HG03139 (cell line): ENCODE results near the gene SEC31B.
A peak's percentile ranks its signal among the peaks of the same experiment; 100 is the strongest.

Experiments used
- ATAC-seq: cut with Tn5 transposase; IDR thresholded peaks from one replicate; pipeline ENCODE4 v1.9.1; 2021; ENCODE audit not compliant: unreplicated experiment

SEC31B gene

DNA sequence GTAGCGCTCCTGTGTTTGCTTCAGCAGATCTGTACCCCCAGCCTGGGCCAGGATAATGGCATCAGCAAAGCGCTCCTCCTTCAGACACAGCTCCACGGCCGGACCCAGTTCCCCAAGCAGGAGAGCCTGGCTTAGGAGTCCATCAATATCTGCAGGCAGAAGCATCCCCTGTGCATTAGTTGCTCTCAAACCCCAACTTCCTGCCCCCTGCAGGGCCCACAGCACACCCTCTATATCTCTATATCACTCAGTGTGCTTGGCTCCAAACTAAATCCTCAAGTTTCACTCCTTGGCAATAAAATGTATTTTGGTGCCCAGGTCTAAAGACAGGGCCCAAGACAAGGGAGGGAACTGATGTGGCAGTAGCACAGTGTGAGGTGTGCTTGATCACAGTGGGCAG lies 21.6 kb downstream of the SEC31B start:
- ATAC-seq = no peak

DNA sequence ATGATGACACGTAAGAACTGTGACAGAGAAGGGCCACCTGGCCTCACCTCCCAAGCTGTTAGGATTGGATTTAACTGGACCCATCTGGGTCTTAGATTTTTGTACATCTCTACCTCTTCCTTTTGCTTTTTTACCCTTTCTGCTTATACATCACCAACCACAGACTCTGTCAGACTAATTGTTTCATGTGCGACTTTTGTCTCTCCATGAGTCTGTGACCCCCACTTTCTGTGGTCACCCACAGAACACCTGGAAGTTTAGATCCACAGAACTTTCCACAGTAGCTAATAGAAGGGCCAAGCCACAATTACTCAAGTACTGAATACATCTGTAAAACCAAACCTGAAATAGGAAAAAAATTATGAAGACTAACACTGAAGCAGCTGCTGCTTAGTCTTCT lies 23.1 kb downstream of the SEC31B start:
- no peak for ATAC-seq

DNA sequence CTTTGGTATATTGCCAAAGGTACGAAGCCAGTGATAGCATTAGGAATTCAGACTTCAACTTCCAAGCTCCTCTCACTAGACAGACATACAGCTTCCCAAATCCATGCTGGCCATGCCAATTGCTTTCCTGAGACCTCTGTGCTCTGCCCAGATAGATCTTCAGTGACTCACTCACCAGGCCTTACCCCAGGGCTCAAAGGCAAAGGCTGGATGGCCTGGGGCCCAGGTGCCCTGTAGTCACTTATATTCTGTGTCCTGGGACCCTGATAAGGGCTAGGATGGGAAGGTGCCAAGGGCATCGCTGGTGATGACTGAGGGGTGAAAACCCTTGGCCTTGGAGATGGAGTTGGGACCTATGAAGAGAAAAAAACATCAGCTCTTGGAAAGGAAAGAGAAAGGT lies 29.1 kb downstream of the SEC31B start:
- ATAC-seq = no peak

DNA sequence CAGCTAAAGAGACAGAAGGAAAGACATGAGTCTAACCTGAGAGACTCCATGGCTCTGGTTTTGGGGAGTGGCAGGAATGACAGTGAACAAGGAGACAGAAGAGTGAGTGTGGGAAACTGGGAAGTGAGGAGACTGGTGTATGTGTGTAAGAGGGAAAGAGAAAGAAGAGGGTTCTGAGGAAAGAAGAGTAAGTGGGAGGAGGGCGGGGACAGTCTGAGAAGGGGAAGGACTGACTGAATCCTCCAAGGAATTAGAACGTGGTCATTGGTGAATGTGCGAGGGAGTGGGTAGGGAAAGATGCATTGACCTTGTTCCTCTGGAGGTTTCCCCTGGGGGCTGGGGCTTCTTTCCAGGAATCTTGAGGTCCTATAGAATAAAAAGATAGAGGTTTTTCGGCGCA lies 30.3 kb downstream of the SEC31B start:
- no peak for ATAC-seq

DNA sequence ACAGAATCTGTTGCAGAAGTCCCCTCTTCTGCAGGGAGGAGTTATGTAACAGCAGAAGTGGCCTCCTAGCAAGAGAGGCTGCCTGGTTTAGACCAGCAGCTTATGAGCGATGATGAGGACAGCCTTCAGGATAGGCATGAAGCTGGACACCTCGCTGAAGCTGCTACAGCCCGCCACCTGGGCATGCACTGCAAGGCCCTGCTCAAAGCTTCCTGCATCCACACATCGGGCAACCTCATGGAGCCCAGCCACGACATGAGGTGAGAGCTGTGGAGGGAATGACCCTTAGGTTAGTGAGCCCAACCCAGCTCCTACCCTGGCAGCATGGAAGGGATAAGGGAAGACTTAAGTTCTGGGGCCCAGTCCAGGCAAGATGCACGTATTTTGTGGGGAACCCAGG lies 32.1 kb downstream of the SEC31B start:
- ATAC-seq = no peak

DNA sequence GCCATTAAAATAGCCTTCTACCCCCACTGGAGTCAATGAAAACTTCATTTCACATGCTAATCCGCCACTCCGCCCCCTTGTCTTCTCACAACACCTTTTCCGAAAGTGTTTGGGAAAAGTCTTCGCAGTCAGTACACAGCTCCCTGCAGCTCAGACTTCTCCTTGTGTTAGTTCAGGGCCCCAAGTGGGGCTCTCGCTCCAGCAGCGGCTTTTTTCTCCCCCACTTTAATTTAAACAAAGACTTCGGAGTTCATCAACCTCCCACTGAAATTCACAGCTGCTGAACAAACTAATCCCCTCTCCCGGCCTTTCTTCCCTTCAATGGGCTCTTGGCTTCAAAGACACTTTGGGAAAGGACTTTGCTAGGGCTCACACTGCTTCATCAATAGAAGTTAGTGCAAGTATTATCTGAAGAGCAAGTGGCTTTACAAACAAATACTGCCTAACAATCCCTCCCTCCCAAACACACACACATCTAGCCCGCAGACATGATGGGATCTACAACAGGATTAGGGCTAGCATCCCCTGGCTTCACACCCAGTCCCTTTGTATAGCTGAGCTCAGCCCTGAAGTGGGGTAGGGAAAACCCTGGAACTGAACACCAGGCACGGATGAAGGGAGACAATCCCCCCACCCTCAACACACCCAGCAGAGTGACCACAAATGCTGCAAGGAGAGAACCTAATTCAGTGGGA lies 33.7 kb downstream of the SEC31B start:
- no peak for ATAC-seq

DNA sequence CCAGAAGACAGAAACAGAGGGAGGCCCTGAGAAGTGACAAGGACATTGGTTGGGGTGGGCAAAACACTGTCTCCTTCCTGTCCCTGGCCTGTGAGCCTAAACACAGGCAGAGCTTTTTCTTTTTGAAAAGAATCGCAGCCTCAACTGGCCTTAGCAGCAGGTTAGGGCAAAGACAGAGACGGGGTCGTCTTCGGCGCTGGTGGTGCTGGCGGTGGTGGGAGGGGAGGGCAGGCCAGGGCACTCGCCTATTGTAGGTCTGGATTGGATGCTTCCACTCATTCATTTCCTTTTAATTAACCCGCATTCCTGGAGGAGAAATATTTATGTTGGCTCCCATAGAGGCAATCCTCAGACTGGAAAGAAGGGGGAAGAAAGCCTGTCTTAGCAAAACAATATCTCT lies 34.3 kb downstream of the SEC31B start:
- ATAC-seq = no peak

DNA sequence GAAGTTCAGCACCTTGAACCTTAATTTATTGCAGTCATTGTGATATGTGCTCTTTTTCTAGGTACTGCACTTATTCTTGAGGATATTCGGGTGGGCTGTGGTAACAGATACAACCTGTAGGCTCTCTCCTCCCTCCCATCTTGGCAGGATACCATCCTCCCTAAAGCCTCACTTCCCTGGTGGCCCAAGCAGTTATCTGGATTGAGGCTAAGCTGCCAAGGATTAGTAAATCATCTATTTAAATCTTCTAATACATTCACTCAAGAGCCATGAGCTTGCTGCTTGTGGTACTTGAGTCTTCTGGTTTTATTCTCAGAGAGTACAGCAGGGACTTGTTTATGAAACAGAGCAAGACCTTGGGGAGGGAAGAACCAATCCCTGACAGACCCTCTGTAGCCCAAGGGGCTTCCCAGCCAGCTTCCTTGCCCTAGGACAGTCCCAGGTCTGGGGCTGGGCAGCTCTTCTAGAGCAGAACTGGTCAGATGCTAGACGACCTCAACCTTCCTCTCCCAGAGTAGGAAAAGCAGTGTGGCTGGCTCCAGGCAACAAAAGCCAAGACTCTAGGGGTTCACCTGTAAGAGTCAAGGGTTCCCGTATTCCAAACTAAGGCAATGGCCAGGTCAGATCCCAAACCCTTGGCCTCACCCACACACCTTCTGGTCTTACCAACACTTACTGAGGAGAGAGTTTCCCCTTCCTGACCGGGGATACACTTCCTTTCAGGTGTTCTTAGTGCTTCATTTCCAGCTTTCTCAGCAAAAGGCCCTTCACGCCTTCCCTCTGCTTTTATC lies 35.6 kb downstream of the SEC31B start:
- no peak for ATAC-seq

- ATAC-seq = no peak
Measured at GRCh38 chr10:100482834-100483185, 36.9 kb downstream of the SEC31B start.

DNA sequence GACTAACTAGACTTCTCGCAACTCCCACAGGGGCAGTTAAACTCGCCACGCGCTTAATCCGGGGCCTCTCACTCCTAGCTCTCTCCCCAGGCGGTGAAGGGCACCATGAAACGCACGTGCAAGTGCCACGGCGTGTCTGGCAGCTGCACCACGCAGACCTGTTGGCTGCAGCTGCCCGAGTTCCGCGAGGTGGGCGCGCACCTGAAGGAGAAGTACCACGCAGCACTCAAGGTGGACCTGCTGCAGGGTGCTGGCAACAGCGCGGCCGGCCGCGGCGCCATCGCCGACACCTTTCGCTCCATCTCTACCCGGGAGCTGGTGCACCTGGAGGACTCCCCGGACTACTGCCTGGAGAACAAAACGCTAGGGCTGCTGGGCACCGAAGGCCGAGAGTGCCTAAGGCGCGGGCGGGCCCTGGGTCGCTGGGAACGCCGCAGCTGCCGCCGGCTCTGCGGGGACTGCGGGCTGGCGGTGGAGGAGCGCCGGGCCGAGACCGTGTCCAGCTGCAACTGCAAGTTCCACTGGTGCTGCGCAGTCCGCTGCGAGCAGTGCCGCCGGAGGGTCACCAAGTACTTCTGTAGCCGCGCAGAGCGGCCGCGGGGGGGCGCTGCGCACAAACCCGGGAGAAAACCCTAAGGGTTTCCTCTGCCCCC lies 37.4 kb downstream of the SEC31B start:
- ATAC-seq = no peak

- peak; percentile 98 for ATAC-seq
Measured at GRCh38 chr10:100481462-100482081, 38.1 kb downstream of the SEC31B start.

DNA sequence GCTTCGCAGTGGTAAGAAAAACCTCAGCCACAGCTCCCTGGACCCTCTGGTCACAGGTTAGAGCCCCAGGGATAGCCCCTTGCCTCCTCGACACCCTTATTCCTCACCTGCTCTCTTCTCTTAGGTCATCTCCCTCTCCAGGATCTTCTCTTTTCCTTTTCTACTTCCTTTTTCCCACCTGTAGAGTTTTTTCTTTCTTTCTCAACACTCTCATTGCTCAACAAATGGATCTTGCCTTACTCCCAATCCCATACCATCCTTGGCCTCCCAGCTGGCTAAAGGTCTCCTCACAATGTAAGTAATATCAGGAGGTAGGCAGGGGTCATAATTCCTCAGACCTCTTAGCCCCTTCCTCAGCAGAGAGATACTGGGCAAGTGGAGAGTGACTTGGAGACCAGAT lies 39.7 kb downstream of the SEC31B start:
- ATAC-seq = no peak

DNA sequence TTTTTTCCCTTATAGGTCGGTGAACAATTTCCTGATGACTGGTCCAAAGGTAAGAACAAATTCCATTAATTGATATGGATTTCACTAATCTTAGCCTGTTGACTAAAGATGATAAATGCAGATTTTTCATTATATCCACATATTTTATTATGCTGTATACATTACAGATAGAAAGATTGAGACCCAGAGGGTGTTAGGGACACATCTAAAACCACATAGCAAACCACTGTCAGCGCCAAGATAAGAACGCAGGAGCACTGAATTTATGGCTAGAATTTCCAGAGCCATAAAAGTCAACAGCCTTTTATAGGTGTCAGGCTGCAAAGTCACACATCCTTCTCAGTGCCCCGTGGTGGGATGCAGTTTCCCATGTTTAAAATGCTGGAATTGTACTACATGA lies 40.6 kb downstream of the SEC31B start:
- ATAC-seq = no peak

GRCh38 chr10:100477970-100478369 lies 41.7 kb downstream of the SEC31B start:
- ATAC-seq = no peak

DNA sequence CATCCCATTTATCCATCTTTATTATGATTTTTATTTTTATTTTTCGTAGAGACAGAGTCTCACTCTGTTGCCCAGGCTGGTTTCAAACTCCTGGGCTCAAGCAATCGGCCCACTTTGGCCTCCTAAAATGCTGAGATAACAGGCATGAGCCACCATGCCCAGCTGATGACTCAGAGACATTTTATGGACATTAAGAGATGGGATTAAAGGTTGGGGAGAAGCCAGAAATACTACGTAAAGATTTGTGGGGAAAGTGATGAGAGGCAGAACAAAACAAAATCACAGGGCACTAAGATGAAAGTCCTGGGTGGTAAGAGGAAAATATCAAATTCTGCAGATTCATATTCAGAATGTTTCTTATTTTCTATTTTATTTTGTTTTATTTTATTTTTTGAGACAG lies 49.3 kb downstream of the SEC31B start:
- ATAC-seq = no peak

DNA sequence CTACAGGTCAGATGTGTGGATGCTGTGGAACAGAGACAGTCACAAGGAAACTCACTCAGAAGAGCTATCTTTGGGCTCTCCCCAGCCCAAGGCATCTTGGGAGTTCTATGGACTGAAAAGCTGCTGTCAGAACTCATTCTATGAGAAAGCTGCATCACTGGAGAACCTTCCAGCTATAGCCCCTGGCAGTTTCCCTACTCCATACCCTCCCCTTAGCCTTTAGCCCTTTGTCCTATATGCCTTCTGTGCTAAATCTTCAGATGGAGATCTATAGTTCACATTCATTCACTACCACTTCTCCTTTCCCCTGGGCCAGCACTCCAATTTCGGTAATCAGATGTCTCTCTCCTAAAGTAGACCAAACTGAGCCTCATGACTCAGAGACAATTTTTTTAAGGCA lies 49.9 kb downstream of the SEC31B start:
- ATAC-seq = no peak

DNA sequence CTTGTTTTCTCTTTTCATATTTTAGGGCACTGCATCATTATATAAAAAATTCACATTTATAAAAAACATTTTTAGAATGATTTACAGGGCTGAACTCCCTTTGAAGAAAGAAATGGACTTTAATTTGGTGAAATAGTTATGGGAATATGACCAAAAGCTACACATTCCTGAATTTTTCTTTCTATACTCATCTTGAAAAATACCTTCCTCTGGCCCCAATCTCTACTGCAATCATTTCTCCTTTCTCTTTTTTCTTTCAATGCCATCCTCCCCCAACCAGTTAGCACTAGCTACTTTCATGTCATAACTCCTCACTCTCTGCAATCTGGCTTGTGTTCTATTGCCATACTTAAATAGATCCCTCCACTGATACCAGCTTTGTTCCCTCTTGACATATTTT lies 50.7 kb downstream of the SEC31B start:
- no peak for ATAC-seq

DNA sequence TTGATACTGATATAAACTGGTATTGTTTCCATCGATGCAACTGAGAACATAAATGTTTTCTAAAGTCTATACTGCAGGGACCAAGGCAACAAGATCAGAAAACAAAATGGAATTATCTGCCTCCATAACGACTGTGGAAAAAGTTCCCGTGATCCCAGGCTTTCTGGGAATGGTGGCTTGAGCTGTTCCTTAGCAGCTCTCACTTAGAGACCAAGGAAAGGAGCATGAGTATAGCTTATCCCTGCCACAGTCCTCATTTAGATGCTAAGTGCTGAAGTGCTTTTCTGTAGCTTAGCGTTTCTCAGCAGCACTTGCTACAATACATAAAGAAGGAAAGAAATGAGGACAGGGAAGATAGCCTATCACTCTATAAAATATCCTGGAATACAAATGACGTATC lies 51.3 kb downstream of the SEC31B start:
- ATAC-seq = no peak

GRCh38 chr10:100462709-100463108 lies 57.0 kb downstream of the SEC31B start, which contains the start of gene WNT8B:
TSS of gene WNT8B (plus strand) at chr10:100463009. CDS start at chr10:100463169, 160 bp downstream.
- ATAC-seq = no peak

GRCh38 chr10:100448951-100449350 lies 70.7 kb downstream of the SEC31B start:
- no peak for ATAC-seq

DNA sequence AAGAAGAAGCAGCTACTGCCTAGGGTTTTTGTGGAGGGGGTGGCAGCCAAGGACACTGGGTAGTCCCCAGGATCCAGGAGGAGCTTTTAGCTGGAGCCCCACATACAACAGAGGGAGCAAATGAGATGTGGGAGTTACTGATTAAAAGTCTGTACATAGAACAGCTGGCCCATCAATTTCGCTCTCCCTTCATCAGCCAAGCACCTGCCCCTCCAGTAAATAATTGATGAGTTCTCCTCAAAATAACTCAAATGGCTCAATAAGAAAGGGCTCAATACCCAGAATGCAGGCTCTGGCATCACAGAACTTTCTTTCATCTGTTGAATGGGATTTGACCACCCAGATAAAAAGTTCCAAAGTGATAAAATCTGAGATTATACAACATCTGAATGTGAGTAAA lies 72.0 kb downstream of the SEC31B start:
- ATAC-seq = no peak
